ENCODE data around the gene RPL28.
"Not testable (repeated sequence)": the region's sequence is repeated elsewhere in the genome, so short reads cannot be mapped to it uniquely, and the experiment has no call there.

RPL28 gene

GRCh38 chr19:55406826-55407549, 21.3 kb downstream of the RPL28 start:
- peak overlapping the region; percentile 94 for H3K4me3 ChIP-seq (ENCODE audit: low read depth, low read length)
- TF ChIP-seq CTCF (IDR thresholded peaks at IDR 0.05; ENCODE audit: low read depth, low read length): no peak
- peaks cover 53% of the 10 kb centered on the region for H3K36me3 ChIP-seq

GRCh38 chr19:55407550-55407799, 21.7 kb downstream of the RPL28 start, which contains the start of gene UBE2S:
TSS of gene UBE2S (minus strand) at chr19:55407788. CDS start at chr19:55407589, 199 bp downstream.
- not testable (repeated sequence) for H3K27me3 ChIP-seq (ENCODE audit: insufficient read depth, low read depth, severe bottlenecking); DNase-seq
- H3K27ac ChIP-seq: peak within 1 kb of the TSS; percentile 100
- peak within 1 kb of the TSS; percentile 94 for H3K4me3 ChIP-seq (ENCODE audit: low read depth, low read length)
- H3K9me3 ChIP-seq (ENCODE audit: severe bottlenecking): peaks cover 12% of the 10 kb centered on the region
- peaks cover 48% of the 10 kb centered on the region for H3K36me3 ChIP-seq

More at GRCh38 chr19:55406826-55407549, 21.3 kb downstream of the RPL28 start:
- DNase-seq: no peak
- peak overlapping the region; percentile 100 for H3K27ac ChIP-seq
- peaks cover 12% of the 10 kb centered on the region for H3K9me3 ChIP-seq (ENCODE audit: severe bottlenecking)
- no peaks in the 10 kb centered on the region for H3K27me3 ChIP-seq (ENCODE audit: insufficient read depth, low read depth, severe bottlenecking)

GRCh38 chr19:55407800-55408532, 22.2 kb downstream of the RPL28 start:
- Histone ChIP-seq H3K36me3 (peaks cover 43% of the 10 kb centered on the region), H3K27me3 (ENCODE audit: insufficient read depth, low read depth, severe bottlenecking) (no peaks in the 10 kb centered on the region), H3K9me3 (ENCODE audit: severe bottlenecking) (peaks cover 12% of the 10 kb centered on the region), H3K27ac (peak overlapping the region; percentile 100), H3K4me3 (ENCODE audit: low read depth, low read length) (peak overlapping the region; percentile 94)
- no peak for TF ChIP-seq CTCF (IDR thresholded peaks at IDR 0.05; ENCODE audit: low read depth, low read length)
- peak; percentile 98 for DNase-seq

GRCh38 chr19:55408533-55408872, 22.8 kb downstream of the RPL28 start:
- Histone ChIP-seq H3K27ac (peak overlapping the region; percentile 100), H3K36me3 (peaks cover 38% of the 10 kb centered on the region), H3K4me3 (ENCODE audit: low read depth, low read length) (peak overlapping the region; percentile 4), H3K9me3 (ENCODE audit: severe bottlenecking) (peaks cover 12% of the 10 kb centered on the region), H3K27me3 (ENCODE audit: insufficient read depth, low read depth, severe bottlenecking) (no peaks in the 10 kb centered on the region)
- no peak for DNase-seq
- no peak for TF ChIP-seq CTCF (IDR thresholded peaks at IDR 0.05; ENCODE audit: low read depth, low read length)

DNA sequence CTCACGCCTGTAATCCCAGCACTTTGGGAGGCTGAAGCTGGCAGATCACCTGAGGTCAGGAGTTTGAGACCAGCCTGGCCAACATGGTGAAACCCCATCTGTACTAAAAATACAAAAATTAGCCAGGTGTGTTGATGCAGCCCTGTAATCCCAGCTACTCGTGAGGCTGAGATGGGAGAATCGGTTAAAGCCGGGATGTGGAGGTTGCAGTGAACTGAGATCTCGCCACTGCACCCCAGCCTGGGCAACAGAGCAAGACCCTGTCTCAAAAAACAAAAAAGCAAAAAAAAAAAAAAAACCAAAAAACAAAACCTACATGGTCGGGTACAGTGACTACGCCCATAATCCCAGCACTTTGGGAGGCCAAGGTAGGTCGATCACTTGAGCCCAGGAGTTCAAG, 23.4 kb downstream of the RPL28 start:
- Histone ChIP-seq H3K27ac (peak overlapping the region; percentile 100), H3K36me3 (peaks cover 31% of the 10 kb centered on the region), H3K9me3 (ENCODE audit: severe bottlenecking) (peaks cover 12% of the 10 kb centered on the region)
- H3K27me3 ChIP-seq (ENCODE audit: insufficient read depth, low read depth, severe bottlenecking); H3K4me3 ChIP-seq (ENCODE audit: low read depth, low read length); DNase-seq: not testable (repeated sequence)

DNA sequence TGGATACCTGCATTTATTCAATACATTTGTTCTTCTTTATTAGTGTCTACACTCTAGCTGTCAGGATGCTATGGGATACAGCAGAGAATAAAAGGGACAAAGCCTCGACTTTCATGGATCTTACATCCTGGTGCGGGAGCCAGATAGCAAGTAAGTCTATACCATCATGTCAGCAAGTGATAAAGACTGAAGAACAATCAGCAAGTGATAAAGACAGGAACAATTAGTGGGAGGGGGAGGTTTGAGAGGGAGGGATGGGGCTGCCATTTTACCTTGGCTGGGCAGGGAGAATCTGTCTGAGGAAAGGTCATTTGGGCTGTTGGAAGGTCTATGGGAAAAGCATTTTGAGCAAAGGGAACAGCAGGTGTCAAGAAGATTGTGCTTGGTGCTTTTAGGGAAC, 24.4 kb downstream of the RPL28 start:
- Histone ChIP-seq H3K36me3 (peaks cover 21% of the 10 kb centered on the region), H3K9me3 (ENCODE audit: severe bottlenecking) (peaks cover 12% of the 10 kb centered on the region), H3K27me3 (ENCODE audit: insufficient read depth, low read depth, severe bottlenecking) (no peaks in the 10 kb centered on the region), H3K27ac (no peak overlapping the region), H3K4me3 (ENCODE audit: low read depth, low read length) (no peak overlapping the region)
- no peak for TF ChIP-seq CTCF (IDR thresholded peaks at IDR 0.05; ENCODE audit: low read depth, low read length)
- DNase-seq: no peak

Measured in WERI-Rb-1 (cell line).